Stomach (tissue), 9 donors: ENCODE data around the gene BCOR. TPM values are rescaled to one million over a fixed set of nuclear protein-coding genes. Genes with fewer than 3 reads are reported as not detected.
A peak's percentile ranks its signal among the peaks of the same experiment; 100 is the strongest.

Experiments used
- DNase-seq, 2 donors: peaks; one replicate each; pipeline versions ENCODE4 v3.0.0 to v3.0.0-alpha.2; 2013 to 2019
- H3K27ac ChIP-seq, 5 donors: fragments of 200-600 bp in 4 of 5; sonication (generic) in 4 of 5; one replicate each; pipeline ENCODE4 v1.5.1; 2013 to 2019; ENCODE audit warnings: mild to moderate bottlenecking in 1 of 5, moderate library complexity in 1 of 5
- H3K27me3 ChIP-seq, 3 donors: fragments of 200-600 bp; sonication (generic); one replicate each; pipeline ENCODE4 v1.5.1; 2017 to 2019; ENCODE audit warnings: mixed run types in 1 of 3
- H3K36me3 ChIP-seq, 4 donors: fragments of 200-600 bp; sonication (generic); 1 replicate in 3 of 4; 2 replicates in 1 of 4; pipeline ENCODE4 v1.5.1; 2016 to 2019
- H3K4me1 ChIP-seq, 4 donors: fragments of 200-600 bp; sonication (generic); one replicate each; pipeline ENCODE4 v1.5.1; 2016 to 2019
- H3K4me3 ChIP-seq, 4 donors: fragments of 200-600 bp; sonication (generic) in 3 of 4; one replicate each; pipeline ENCODE4 v1.5.1; 2016 to 2019; ENCODE audit warnings: mild to moderate bottlenecking in 1 of 4
- H3K9me3 ChIP-seq, 4 donors: fragments of 200-600 bp; sonication (generic); one replicate each; pipeline ENCODE4 v1.5.1; 2016 to 2019
- CTCF ChIP-seq, 7 experiments: fragments of 450-650 bp in 4 of 7; fragments of 200-600 bp in 3 of 7; sonication (generic) in 3 of 7; IDR thresholded peaks; one replicate each; pipeline ENCODE4 v1.5.1; 2016 to 2019; ENCODE audit warnings: antibody characterized with exemption in 7 of 7, control low read depth in 2 of 7, mild to moderate bottlenecking in 1 of 7
- EP300 ChIP-seq: sonication (generic); formaldehyde crosslinking; IDR thresholded peaks from one replicate; pipeline ENCODE4 v1.6.1; 2017; ENCODE audit warnings: antibody characterized with exemption
- POLR2A ChIP-seq, 4 donors: fragments of 450-650 bp; IDR thresholded peaks; one replicate each; pipeline ENCODE4 v1.6.1; 2016; ENCODE audit warnings: antibody characterized with exemption in 4 of 4, control low read depth in 2 of 4, mild to moderate bottlenecking in 1 of 4, moderate library complexity in 1 of 4
- POLR2AphosphoS5 ChIP-seq, 3 donors: sonication (generic); formaldehyde crosslinking; IDR thresholded peaks; one replicate each; pipeline ENCODE4 v1.6.1; 2016; ENCODE audit warnings: antibody characterized with exemption in 3 of 3
- WGBS, 5 donors: extraction: QIAGEN DNeasy Blood & Tissue Kit in 3 of 5; methylation state at CpG; one replicate each; pipeline versions ENCODE4 v1.1.5 to v1.1.7; 2013 to 2018; 5-methylcytosine and 5-hydroxymethylcytosine counted together
- intact Hi-C: fragments of 100-400 bp; cut with DNase I; formaldehyde crosslinking; loops from one replicate; pipeline ENCODE4 v1.15.1; 2023; ENCODE audit warnings: low total_unique reads
- polyA plus RNA-seq, 3 donors: library from polyadenylated mRNA; stranded (reverse); fragments of 200-250 nt; gene quantifications; one replicate each; pipeline ENCODE4 v1.2.3, GENCODE V29; 2013
- total RNA-seq, 5 donors: library from RNA; depleted of rRNA; stranded (reverse); fragments of >200 nt; gene quantifications; one replicate each; pipeline versions ENCODE4 v1.1.0 to v1.2.3, GENCODE V29; 2014 to 2016
- donor health status: healthy with polysubstance abuse.
- donor health status: Bipolar disorder and iron deficiency.
- donor health status: healthy.

Gene BCOR
- total and polyA plus RNA-seq, 8 donors, result 4.4 to 45.5 (median 19.2) TPM

- no peak for TF ChIP-seq POLR2A (IDR thresholded peaks at IDR 0.05)
- DNase-seq, result no peak
- H3K9me3 ChIP-seq, result no peaks in the 10 kb centered on the region
- peaks cover 23 to 72% (median 61%) of the 10 kb centered on the region in 4 donors for H3K36me3 ChIP-seq
- no peak overlapping the region for H3K4me3 ChIP-seq
- no peak overlapping the region for H3K27ac ChIP-seq
- intact Hi-C loops, result no loop called here
- 77 to 87% (median 84%) methylated on average over 16 to 25 of the region's 25 CpGs for WGBS, 5 donors
- H3K27me3 ChIP-seq, result peaks cover 0 to 3% (median 0%) of the 10 kb centered on the region in 3 donors
- H3K4me1 ChIP-seq, result peaks cover 0 to 5% (median 2%) of the 10 kb centered on the region in 4 donors
Observed at GRCh38 chrX:40064055-40064597, 33.6 kb downstream of the BCOR start.

- Histone ChIP-seq H3K27ac (peak overlapping the region in 1 of 5 donors; percentile 46), H3K36me3 (peaks cover 23 to 70% (median 57%) of the 10 kb centered on the region in 4 donors), H3K27me3 (peaks cover 0 to 3% (median 0%) of the 10 kb centered on the region in 3 donors), H3K9me3 (no peaks in the 10 kb centered on the region), H3K4me3 (no peak overlapping the region), H3K4me1 (peaks cover 0 to 5% (median 2%) of the 10 kb centered on the region in 4 donors)
- intact Hi-C loops, result no loop called here
- TF ChIP-seq EP300 (no peak), POLR2AphosphoS5 (IDR thresholded peaks at IDR 0.05) (no peak), CTCF (IDR thresholded peaks at IDR 0.05) (no peak), POLR2A (IDR thresholded peaks at IDR 0.05) (no peak)
- DNase-seq, result no peak
- 71 to 82% (median 73%) methylated on average over 1 to 7 of the region's 7 CpGs for WGBS, 5 donors
Observed at GRCh38 chrX:40063555-40063954, 34.2 kb downstream of the BCOR start.

- TF ChIP-seq POLR2A (IDR thresholded peaks at IDR 0.05) (no peak), CTCF (IDR thresholded peaks at IDR 0.05) (no peak), EP300 (no peak), POLR2AphosphoS5 (IDR thresholded peaks at IDR 0.05) (no peak)
- intact Hi-C loops, result no loop called here
- WGBS, 5 donors, result 69 to 84% (median 77%) methylated on average over 18 to 24 of the region's 24 CpGs
- Histone ChIP-seq H3K4me1 (peaks cover 0 to 5% (median 2%) of the 10 kb centered on the region in 4 donors), H3K36me3 (peaks cover 23 to 72% (median 55%) of the 10 kb centered on the region in 4 donors), H3K9me3 (no peaks in the 10 kb centered on the region), H3K4me3 (no peak overlapping the region), H3K27me3 (peaks cover 0 to 3% (median 0%) of the 10 kb centered on the region in 3 donors), H3K27ac (peak overlapping the region in 1 of 5 donors; percentile 46)
- peak in 1 of 2 donors; percentile 72 for DNase-seq
Observed at GRCh38 chrX:40062525-40063155, 35.1 kb downstream of the BCOR start.

- 67 to 88% (median 77%) methylated on average over 21 to 30 of the region's 30 CpGs for WGBS, 5 donors
- TF ChIP-seq EP300 (no peak), POLR2A (IDR thresholded peaks at IDR 0.05) (no peak), POLR2AphosphoS5 (IDR thresholded peaks at IDR 0.05) (no peak), CTCF (IDR thresholded peaks at IDR 0.05) (no peak)
- Histone ChIP-seq H3K4me3 (no peak overlapping the region), H3K4me1 (peaks cover 0 to 5% (median 2%) of the 10 kb centered on the region in 4 donors), H3K27ac (peak overlapping the region in 1 of 5 donors; percentile 46), H3K9me3 (no peaks in the 10 kb centered on the region), H3K36me3 (peaks cover 26 to 72% (median 56%) of the 10 kb centered on the region in 4 donors), H3K27me3 (peaks cover 0 to 3% (median 0%) of the 10 kb centered on the region in 3 donors)
- DNase-seq, result peak in 1 of 2 donors; percentile 38
- intact Hi-C loops, result no loop called here
Observed at GRCh38 chrX:40061871-40062524, 35.8 kb downstream of the BCOR start.
